Limb (tissue), 2 donors: ENCODE results near the gene PCDHGA7.
"Not testable (repeated sequence)": the region's sequence is repeated elsewhere in the genome, so short reads cannot be mapped to it uniquely, and the experiment has no call there.

Experiments
- DNase-seq, 2 donors: peaks; one replicate each; pipeline ENCODE4 v3.0.0-alpha.2; 2016; ENCODE audit errors: extremely low spot score in 2 of 2

Gene PCDHGA7

DNA sequence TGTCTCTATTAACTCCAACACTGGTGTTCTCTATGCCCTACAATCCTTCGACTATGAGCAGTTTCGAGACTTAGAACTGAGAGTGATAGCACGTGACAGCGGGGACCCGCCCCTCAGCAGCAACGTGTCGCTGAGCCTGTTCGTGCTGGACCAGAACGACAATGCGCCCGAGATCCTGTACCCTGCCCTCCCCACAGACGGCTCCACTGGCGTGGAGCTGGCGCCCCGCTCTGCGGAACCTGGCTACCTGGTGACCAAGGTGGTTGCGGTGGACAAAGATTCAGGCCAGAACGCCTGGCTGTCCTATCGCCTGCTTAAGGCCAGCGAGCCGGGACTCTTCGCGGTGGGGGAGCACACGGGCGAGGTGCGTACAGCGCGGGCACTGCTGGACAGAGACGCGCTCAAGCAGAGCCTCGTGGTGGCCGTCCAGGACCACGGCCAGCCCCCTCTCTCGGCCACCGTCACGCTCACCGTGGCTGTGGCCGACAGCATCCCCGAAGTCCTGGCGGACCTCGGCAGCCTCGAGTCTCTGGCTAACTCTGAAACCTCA is 40.3 kb downstream of the PCDHGA7 start:
- DNase-seq = no peak

- no peak for DNase-seq
Observed at GRCh38 chr5:141427783-141428426, 45.4 kb downstream of the PCDHGA7 start.

DNA sequence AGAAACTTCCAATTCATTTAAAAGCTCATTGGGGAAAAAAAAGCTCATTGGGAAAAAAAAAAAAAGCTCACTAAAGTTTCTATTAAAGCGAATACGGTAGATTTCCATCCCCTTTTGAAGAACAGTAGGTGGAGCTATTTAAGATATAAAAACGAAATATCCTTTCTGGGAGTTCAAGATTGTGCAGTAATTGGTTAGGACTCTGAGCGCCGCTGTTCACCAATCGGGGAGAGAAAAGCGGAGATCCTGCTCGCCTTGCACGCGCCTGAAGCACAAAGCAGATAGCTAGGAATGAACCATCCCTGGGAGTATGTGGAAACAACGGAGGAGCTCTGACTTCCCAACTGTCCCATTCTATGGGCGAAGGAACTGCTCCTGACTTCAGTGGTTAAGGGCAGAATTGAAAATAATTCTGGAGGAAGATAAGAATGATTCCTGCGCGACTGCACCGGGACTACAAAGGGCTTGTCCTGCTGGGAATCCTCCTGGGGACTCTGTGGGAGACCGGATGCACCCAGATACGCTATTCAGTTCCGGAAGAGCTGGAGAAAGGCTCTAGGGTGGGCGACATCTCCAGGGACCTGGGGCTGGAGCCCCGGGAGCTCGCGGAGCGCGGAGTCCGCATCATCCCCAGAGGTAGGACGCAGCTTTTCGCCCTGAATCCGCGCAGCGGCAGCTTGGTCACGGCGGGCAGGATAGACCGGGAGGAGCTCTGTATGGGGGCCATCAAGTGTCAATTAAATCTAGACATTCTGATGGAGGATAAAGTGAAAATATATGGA is 48.0 kb downstream of the PCDHGA7 start, which contains the start of gene PCDHGA12:
PCDHGA12 (plus strand) TSS at position 176 of the 782 bp plus-strand sequence; CDS start at position 429, 253 bp downstream.
- no peak for DNase-seq

DNA sequence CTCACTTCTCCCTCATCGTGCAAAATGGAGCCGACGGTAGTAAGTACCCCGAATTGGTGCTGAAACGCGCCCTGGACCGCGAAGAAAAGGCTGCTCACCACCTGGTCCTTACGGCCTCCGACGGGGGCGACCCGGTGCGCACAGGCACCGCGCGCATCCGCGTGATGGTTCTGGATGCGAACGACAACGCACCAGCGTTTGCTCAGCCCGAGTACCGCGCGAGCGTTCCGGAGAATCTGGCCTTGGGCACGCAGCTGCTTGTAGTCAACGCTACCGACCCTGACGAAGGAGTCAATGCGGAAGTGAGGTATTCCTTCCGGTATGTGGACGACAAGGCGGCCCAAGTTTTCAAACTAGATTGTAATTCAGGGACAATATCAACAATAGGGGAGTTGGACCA is 48.7 kb downstream of the PCDHGA7 start:
- no peak for DNase-seq

DNA sequence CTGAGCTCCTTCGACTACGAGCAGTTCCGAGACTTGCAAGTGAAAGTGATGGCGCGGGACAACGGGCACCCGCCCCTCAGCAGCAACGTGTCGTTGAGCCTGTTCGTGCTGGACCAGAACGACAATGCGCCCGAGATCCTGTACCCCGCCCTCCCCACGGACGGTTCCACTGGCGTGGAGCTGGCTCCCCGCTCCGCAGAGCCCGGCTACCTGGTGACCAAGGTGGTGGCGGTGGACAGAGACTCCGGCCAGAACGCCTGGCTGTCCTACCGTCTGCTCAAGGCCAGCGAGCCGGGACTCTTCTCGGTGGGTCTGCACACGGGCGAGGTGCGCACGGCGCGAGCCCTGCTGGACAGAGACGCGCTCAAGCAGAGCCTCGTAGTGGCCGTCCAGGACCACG is 49.8 kb downstream of the PCDHGA7 start:
- not testable (repeated sequence) for DNase-seq

GRCh38 chr5:141432726-141433125 is 50.2 kb downstream of the PCDHGA7 start:
- DNase-seq = not testable (repeated sequence)

- DNase-seq = no peak
Observed at GRCh38 chr5:141434006-141434405, 51.5 kb downstream of the PCDHGA7 start.
